Chondrocyte (in vitro differentiated cells): Measurements from ENCODE around the gene GSTM4. TPM values are rescaled to one million over a fixed set of nuclear protein-coding genes. Genes with fewer than 3 reads are reported as not detected.
A peak's percentile ranks its signal among the peaks of the same experiment; 100 is the strongest.

Experiments used
- DNase-seq: peaks from one replicate; pipeline ENCODE4 v3.0.0; 2021; ENCODE audit warnings: mixed read lengths, low spot score
- H3K27ac Mint-ChIP-seq: one replicate; pipeline ENCODE4 v1.8.0; 2021; ENCODE audit warnings: mild to moderate bottlenecking, moderate library complexity, mixed read lengths; ENCODE audit not compliant: unreplicated experiment
- H3K27me3 Mint-ChIP-seq: 2 replicates; pipeline ENCODE4 v1.8.0; 2021; ENCODE audit warnings: low read depth, mixed read lengths
- H3K36me3 Mint-ChIP-seq: 2 replicates; pipeline ENCODE4 v1.8.0; 2021; ENCODE audit warnings: low read depth, mixed read lengths
- H3K4me1 Mint-ChIP-seq: 2 replicates; pipeline ENCODE4 v1.8.0; 2021; ENCODE audit warnings: low read depth, mild to moderate bottlenecking, mixed read lengths
- H3K4me3 Mint-ChIP-seq: one replicate; pipeline ENCODE4 v1.8.0; 2021; ENCODE audit warnings: mild to moderate bottlenecking, moderate library complexity, mixed read lengths; ENCODE audit not compliant: unreplicated experiment
- H3K9me3 Mint-ChIP-seq: 2 replicates; pipeline ENCODE4 v1.8.0; 2021; ENCODE audit warnings: low read depth, mixed read lengths
- CTCF ChIP-seq: fragments of 200-600 bp; sonication (generic); IDR thresholded peaks from 2 replicates; pipeline ENCODE4 v1.5.0; 2021; ENCODE audit warnings: antibody characterized with exemption, mild to moderate bottlenecking, moderate library complexity
- long read RNA-seq: library from polyadenylated mRNA; stranded (forward); transcript quantifications from one replicate; pipeline ENCODE4 v2.0.0, GENCODE V29; 2021
- total RNA-seq: library from RNA; stranded (reverse); gene quantifications from 3 replicates; pipeline ENCODE4 v1.2.1, GENCODE V29; 2021

Gene GSTM4
- 14.5 to 20.8 TPM (median 14.8 TPM) in 3 replicates for total RNA-seq
- long read RNA-seq, transcript GSTM4-204 (8 exons, 1,412 nt): major isoform, 16 of 19 reads
- long read RNA-seq, partial matches to known transcripts: 0 of 19 reads
- long read RNA-seq, other reads (novel, unspliced or antisense): 1 of 19 reads

GRCh38 chr1:109655615-109656519 is at the start of gene GSTM4:
GSTM4 (plus strand) TSS chr1:109656099; CDS start chr1:109656390, 291 bp downstream.
- no peak for TF ChIP-seq CTCF
- Mint-ChIP-seq H3K9me3 (no peaks in the 10 kb centered on the region), H3K27ac (peak within 1 kb of the TSS; percentile 93), H3K4me1 (peaks cover 28% of the 10 kb centered on the region), H3K4me3 (peak within 1 kb of the TSS; percentile 85), H3K27me3 (no peaks in the 10 kb centered on the region), H3K36me3 (peaks cover 1% of the 10 kb centered on the region)
- peak; percentile 93 for DNase-seq

GRCh38 chr1:109609881-109610280 is 46.0 kb upstream of the GSTM4 start:
- Mint-ChIP-seq H3K36me3 (no peaks in the 10 kb centered on the region), H3K4me3 (no peak overlapping the region), H3K27me3 (no peaks in the 10 kb centered on the region), H3K4me1 (peaks cover 19% of the 10 kb centered on the region), H3K9me3 (no peaks in the 10 kb centered on the region), H3K27ac (no peak overlapping the region)
- TF ChIP-seq CTCF: no peak
- no peak for DNase-seq

GRCh38 chr1:109610609-109611307 is 45.1 kb upstream of the GSTM4 start:
- Mint-ChIP-seq H3K9me3 (no peaks in the 10 kb centered on the region), H3K4me3 (no peak overlapping the region), H3K27ac (peak overlapping the region; percentile 82), H3K4me1 (peaks cover 19% of the 10 kb centered on the region), H3K27me3 (no peaks in the 10 kb centered on the region), H3K36me3 (no peaks in the 10 kb centered on the region)
- DNase-seq: no peak
- no peak for TF ChIP-seq CTCF

- no peak for DNase-seq
- H3K36me3 Mint-ChIP-seq: no peaks in the 10 kb centered on the region
- H3K9me3 Mint-ChIP-seq: no peaks in the 10 kb centered on the region
- H3K4me1 Mint-ChIP-seq: peaks cover 19% of the 10 kb centered on the region
- no peak overlapping the region for H3K4me3 Mint-ChIP-seq
- peak overlapping the region; percentile 82 for H3K27ac Mint-ChIP-seq
- no peaks in the 10 kb centered on the region for H3K27me3 Mint-ChIP-seq
- TF ChIP-seq CTCF: no peak
Measured at GRCh38 chr1:109611308-109611990, 44.5 kb upstream of the GSTM4 start.
